ENCODE data around the gene CAMKV.

GRCh38 chr3:49867871-49868321 is 1.8 kb downstream of the CAMKV start:
- TF ChIP-seq GATA3 (IDR thresholded peaks at IDR 0.05; ENCODE audit: low read depth, low read length) = no peak
- no peak for TF ChIP-seq GATA2 (IDR thresholded peaks at IDR 0.05; ENCODE audit: low read depth, low read length)
